Adrenal gland (tissue), 12 donors: Measurements from ENCODE around the gene ERICH3. TPM values are rescaled to one million over a fixed set of nuclear protein-coding genes. Genes with fewer than 3 reads are reported as not detected.

Experiments
- DNase-seq, 7 donors: peaks; one replicate each; pipeline ENCODE4 v3.0.0-alpha.2; 2019 to 2020
- H3K27ac ChIP-seq, 5 donors: fragments of 200-600 bp; sonication (generic) in 4 of 5; 1 replicate in 3 of 5; 2 replicates in 2 of 5; pipeline versions ENCODE4 v1.5.1 to v1.8.0; 2016 to 2020; ENCODE audit warnings: mild to moderate bottlenecking in 1 of 5
- H3K27me3 ChIP-seq: fragments of 200-600 bp; 2 replicates; pipeline ENCODE4 v1.8.0; 2021
- H3K36me3 ChIP-seq, 2 donors: fragments of 200-600 bp; replicated peaks in 1 of 2; 1 replicate in 1 of 2; 2 replicates in 1 of 2; pipeline versions ENCODE4 v1.5.1 to v1.8.0; 2018 to 2022
- H3K4me1 ChIP-seq, 2 donors: fragments of 200-600 bp; replicated peaks in 1 of 2; 1 replicate in 1 of 2; 2 replicates in 1 of 2; pipeline versions ENCODE4 v1.5.1 to v1.8.0; 2018 to 2021
- H3K4me3 ChIP-seq, 4 donors: fragments of 200-600 bp; sonication (generic) in 3 of 4; one replicate each; pipeline ENCODE4 v1.5.1; 2016 to 2018
- H3K9me3 ChIP-seq, 3 donors: fragments of 200-600 bp; sonication (generic) in 1 of 3; replicated peaks in 1 of 3; 1 replicate in 2 of 3; 2 replicates in 1 of 3; pipeline versions ENCODE4 v1.5.1 to v1.8.0; 2016 to 2021
- CTCF ChIP-seq, 6 experiments: fragments of 450-650 bp in 4 of 6; fragments of 200-600 bp in 2 of 6; sonication (generic) in 1 of 6; IDR thresholded peaks; 1 replicate in 5 of 6; 2 replicates in 1 of 6; pipeline versions ENCODE4 v1.5.1 to v1.8.0; 2016 to 2021; ENCODE audit warnings: antibody characterized with exemption in 6 of 6, mild to moderate bottlenecking in 2 of 6, moderate library complexity in 1 of 6
- POLR2A ChIP-seq, 2 donors: fragments of 450-650 bp; IDR thresholded peaks; one replicate each; pipeline ENCODE4 v1.6.1; 2017; ENCODE audit warnings: antibody characterized with exemption in 2 of 2, mild to moderate bottlenecking in 2 of 2, moderate library complexity in 1 of 2
- WGBS, 4 donors: extraction: QIAGEN DNeasy Blood & Tissue Kit in 2 of 4; methylation state at CpG; one replicate each; pipeline versions ENCODE4 v1.1.5 to v1.1.7; 2013 to 2017; 5-methylcytosine and 5-hydroxymethylcytosine counted together
- intact Hi-C, 2 donors: fragments of 100-400 bp; cut with DNase I; formaldehyde crosslinking; loops; one replicate each; pipeline versions ENCODE4 v1.14.1 to v1.15.0; 2022 to 2023
- polyA plus RNA-seq, 3 donors: library from polyadenylated mRNA; stranded (reverse); fragments of 200-250 nt in 2 of 3; fragments of 350-450 nt in 1 of 3; fragmentation: Illumina TruSeq in 1 of 3; extraction: RNeasy Lipid Tissue Mini Kit (QIAGEN cat#74804) in 1 of 3; gene quantifications; one replicate each; pipeline ENCODE4 v1.2.3, GENCODE V29; 2013 to 2014
- total RNA-seq, 9 donors: library from RNA; depleted of rRNA in 4 of 9; stranded (reverse); fragments of >200 nt in 4 of 9; fragments of 120-200 nt in 1 of 9; fragmentation: NEBNext Ultra II Directional in 1 of 9; extraction: Animal tissue kit (Norgen Biotek cat#: 25700) in 1 of 9; gene quantifications; one replicate each; pipeline versions ENCODE4 v1.1.0 to v1.2.4, GENCODE V29; 2013 to 2023
- donor health status: healthy with polysubstance abuse.
- donor health status: Bipolar disorder and iron deficiency.
- donor health status: DM: yes; HTN: yes; CAD: no.
- donor health status: DM: no; HTN: no; CAD: no.
- donor health status: DM: no; HTN: no; CAD: no.
- donor health status: DM: yes; HTN: yes; CAD: no.

ERICH3 gene
- total and polyA plus RNA-seq, 12 donors = 0.09 to 9.6 (median 1.1) TPM; not detected in 1

DNA sequence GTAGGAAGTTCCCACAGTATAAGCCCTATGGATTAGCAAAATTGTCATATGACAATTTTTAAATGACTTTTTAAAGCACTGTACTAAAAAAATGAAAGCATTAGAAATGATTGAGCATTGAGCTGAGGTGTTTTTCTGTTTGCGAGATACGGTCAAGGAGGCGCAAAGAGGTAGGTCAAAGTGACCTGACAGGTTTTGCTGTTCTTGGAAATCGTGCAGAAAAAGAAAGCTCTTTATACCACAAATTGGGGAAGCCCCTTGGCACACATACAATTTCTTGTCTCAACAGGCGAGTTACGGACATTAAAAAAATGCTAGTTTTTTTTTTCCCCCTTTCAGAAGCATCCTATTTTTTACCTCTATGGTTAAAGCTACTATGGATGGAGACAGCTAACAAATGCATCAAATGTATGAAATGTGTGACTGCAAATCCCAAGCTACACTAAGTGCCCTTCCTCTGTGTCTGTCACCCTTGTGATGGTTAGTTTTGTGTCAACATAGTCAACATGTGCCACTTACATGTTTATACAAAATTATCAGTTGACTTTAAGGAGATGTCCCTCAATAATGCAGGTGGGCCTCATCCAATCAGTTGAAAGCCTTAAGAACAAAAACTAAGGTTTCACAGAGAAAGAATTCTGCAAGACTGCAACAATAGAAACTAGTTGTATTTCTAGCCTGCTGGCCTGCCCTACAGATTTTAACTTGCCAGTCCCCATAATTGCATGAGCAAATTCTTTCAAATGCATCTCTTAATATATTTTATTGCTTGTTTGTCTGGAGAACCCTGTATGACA, 30.0 kb upstream of the ERICH3 start:
- TF ChIP-seq POLR2A (IDR thresholded peaks at IDR 0.05) (no peak), CTCF (IDR thresholded peaks at IDR 0.05) (no peak)
- peaks cover 0 to 7% of the 10 kb centered on the region in 2 donors for H3K36me3 ChIP-seq
- DNase-seq = no peak

DNA sequence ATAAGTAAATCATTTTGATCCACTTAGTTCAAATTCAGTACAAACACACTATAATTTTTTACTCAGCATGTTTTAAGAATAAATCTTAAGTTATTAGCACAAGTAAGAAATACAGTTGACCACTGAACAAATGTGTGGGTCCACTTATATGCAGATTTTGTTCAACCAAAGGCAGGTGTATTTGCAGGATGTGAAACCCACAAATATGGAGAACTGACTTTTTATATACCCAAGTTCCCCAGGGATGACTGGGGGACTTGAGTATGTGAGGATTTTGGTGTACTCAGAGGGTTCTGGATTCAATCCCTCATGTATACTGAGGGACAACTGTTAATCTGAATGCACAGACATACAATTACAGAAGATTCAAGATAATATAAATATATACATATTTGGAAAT, 25.7 kb upstream of the ERICH3 start:
- Histone ChIP-seq H3K9me3 (no peaks in the 10 kb centered on the region), H3K36me3 (no peaks in the 10 kb centered on the region), H3K4me1 (no peaks in the 10 kb centered on the region), H3K4me3 (no peak overlapping the region), H3K27ac (no peak overlapping the region), H3K27me3 (no peaks in the 10 kb centered on the region)
- DNase-seq = no peak
- TF ChIP-seq CTCF (IDR thresholded peaks at IDR 0.05) = no peak
- TF ChIP-seq POLR2A (IDR thresholded peaks at IDR 0.05) = no peak
- intact Hi-C loops = no loop called here

More for the DNA sequence above, 30.0 kb upstream of the ERICH3 start:
- intact Hi-C loops = no loop called here
- 85 to 96% (median 95%) methylated on average over 6 of the region's 6 CpGs for WGBS, 4 donors
- H3K27me3 ChIP-seq = no peaks in the 10 kb centered on the region
- H3K4me3 ChIP-seq = no peak overlapping the region
- no peaks in the 10 kb centered on the region for H3K9me3 ChIP-seq
- no peaks in the 10 kb centered on the region for H3K4me1 ChIP-seq
- H3K27ac ChIP-seq = no peak overlapping the region

DNA sequence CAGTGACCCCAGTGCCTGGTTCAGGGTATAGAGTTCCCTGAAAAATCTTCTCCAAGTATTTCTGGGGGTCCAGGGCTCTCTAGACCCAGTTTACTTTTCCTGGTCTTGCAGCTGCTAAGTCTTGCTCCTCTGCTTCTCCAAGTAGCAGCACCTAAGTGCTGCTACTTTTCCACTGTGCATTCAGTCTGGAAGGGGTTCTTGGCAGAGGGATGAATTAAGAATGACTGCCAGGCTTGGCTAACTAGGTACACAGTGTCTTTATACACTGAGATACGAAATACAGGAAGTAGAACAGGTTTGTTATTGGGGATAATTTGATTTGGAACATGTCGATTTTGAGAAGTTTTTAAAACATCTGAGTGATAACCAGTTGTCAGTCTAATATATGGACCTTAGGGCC, 24.2 kb upstream of the ERICH3 start:
- Histone ChIP-seq H3K27ac (no peak overlapping the region), H3K4me3 (no peak overlapping the region), H3K9me3 (no peaks in the 10 kb centered on the region), H3K36me3 (no peaks in the 10 kb centered on the region), H3K27me3 (no peaks in the 10 kb centered on the region), H3K4me1 (no peaks in the 10 kb centered on the region)
- DNase-seq = no peak
- intact Hi-C loops = no loop called here
- 75 to 83% (median 77%) methylated on average over 2 of the region's 2 CpGs for WGBS, 4 donors
- TF ChIP-seq POLR2A (IDR thresholded peaks at IDR 0.05) = no peak
- TF ChIP-seq CTCF (IDR thresholded peaks at IDR 0.05) = no peak

DNA sequence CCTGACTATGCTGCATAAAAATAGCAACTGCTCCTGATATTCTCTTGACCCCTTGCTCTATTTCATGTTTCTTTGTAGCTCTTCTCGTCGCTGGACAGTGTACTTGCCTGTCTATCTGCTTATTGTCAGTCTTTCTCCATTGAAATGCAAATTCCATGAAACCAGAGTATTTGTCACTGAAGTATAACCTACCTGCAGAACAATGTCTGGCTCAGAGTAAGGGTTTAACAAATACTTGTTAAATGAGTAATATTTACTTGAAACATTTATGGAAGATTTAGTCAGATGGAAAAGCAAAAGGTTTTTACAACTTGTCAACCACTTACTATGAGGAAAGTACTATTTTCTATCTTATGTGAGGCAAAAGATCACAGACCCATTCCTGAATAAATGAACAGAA, 19.9 kb upstream of the ERICH3 start:
- no peak for DNase-seq
- Histone ChIP-seq H3K27ac (no peak overlapping the region), H3K9me3 (no peaks in the 10 kb centered on the region), H3K4me3 (no peak overlapping the region), H3K27me3 (no peaks in the 10 kb centered on the region), H3K36me3 (no peaks in the 10 kb centered on the region), H3K4me1 (no peaks in the 10 kb centered on the region)
- intact Hi-C loops = no loop called here
- 68 to 76% (median 68%) methylated on average over 2 of the region's 2 CpGs for WGBS, 4 donors
- TF ChIP-seq POLR2A (IDR thresholded peaks at IDR 0.05) = no peak
- no peak for TF ChIP-seq CTCF (IDR thresholded peaks at IDR 0.05)
